Glutamatergic neuron (in vitro differentiated cells): Measurements from ENCODE around the gene NEGR1. TPM values are rescaled to one million over a fixed set of nuclear protein-coding genes. Genes with fewer than 3 reads are reported as not detected.

ENCODE experiments used
- DNase-seq: peaks from one replicate; pipeline ENCODE4 v3.0.0; 2022
- H3K27ac Mint-ChIP-seq: one replicate; pipeline ENCODE4 v1.8.0; 2020; ENCODE audit warnings: mild to moderate bottlenecking, mixed read lengths, inconsistent platforms; ENCODE audit not compliant: unreplicated experiment
- H3K27me3 Mint-ChIP-seq: one replicate; pipeline ENCODE4 v1.8.0; 2020; ENCODE audit warnings: mild to moderate bottlenecking, moderate library complexity, mixed read lengths, inconsistent platforms; ENCODE audit not compliant: unreplicated experiment
- H3K36me3 Mint-ChIP-seq: one replicate; pipeline ENCODE4 v1.8.0; 2020; ENCODE audit warnings: mild to moderate bottlenecking, mixed read lengths, inconsistent platforms; ENCODE audit not compliant: unreplicated experiment
- H3K4me1 Mint-ChIP-seq: one replicate; pipeline ENCODE4 v1.8.0; 2020; ENCODE audit warnings: mild to moderate bottlenecking, low read depth, mixed read lengths, inconsistent platforms; ENCODE audit not compliant: unreplicated experiment
- H3K4me3 Mint-ChIP-seq: one replicate; pipeline ENCODE4 v1.8.0; 2020; ENCODE audit warnings: mild to moderate bottlenecking, mixed read lengths, inconsistent platforms; ENCODE audit not compliant: unreplicated experiment
- H3K9me3 Mint-ChIP-seq: one replicate; pipeline ENCODE4 v1.8.0; 2020; ENCODE audit warnings: mild to moderate bottlenecking, moderate library complexity, mixed read lengths, inconsistent platforms; ENCODE audit not compliant: unreplicated experiment
- CTCF ChIP-seq: fragments of 200-600 bp; sonication (generic); IDR thresholded peaks from one replicate; pipeline ENCODE4 v1.5.0; 2021; ENCODE audit not compliant: partially characterized antibody, unreplicated experiment
- total RNA-seq: library from RNA; stranded (reverse); fragmentation: NEBNext Ultra II Directional; extraction: Animal tissue kit (Norgen Biotek cat#: 25700); gene quantifications from one replicate; pipeline ENCODE4 v1.2.1, GENCODE V29; 2021; ENCODE audit not compliant: unreplicated experiment

NEGR1 gene
- total RNA-seq, 1 donor from 2014 or later: 0.51 TPM

GRCh38 chr1:71828431-71829012 lies 453.8 kb downstream of the NEGR1 start:
- peaks cover 4% of the 10 kb centered on the region for H3K4me1 Mint-ChIP-seq
- no peaks in the 10 kb centered on the region for H3K36me3 Mint-ChIP-seq
- peaks cover 2% of the 10 kb centered on the region for H3K27me3 Mint-ChIP-seq
- DNase-seq: no peak
- TF ChIP-seq CTCF: no peak
- H3K27ac Mint-ChIP-seq: no peak overlapping the region
- H3K9me3 Mint-ChIP-seq: no peaks in the 10 kb centered on the region
- no peak overlapping the region for H3K4me3 Mint-ChIP-seq

DNA sequence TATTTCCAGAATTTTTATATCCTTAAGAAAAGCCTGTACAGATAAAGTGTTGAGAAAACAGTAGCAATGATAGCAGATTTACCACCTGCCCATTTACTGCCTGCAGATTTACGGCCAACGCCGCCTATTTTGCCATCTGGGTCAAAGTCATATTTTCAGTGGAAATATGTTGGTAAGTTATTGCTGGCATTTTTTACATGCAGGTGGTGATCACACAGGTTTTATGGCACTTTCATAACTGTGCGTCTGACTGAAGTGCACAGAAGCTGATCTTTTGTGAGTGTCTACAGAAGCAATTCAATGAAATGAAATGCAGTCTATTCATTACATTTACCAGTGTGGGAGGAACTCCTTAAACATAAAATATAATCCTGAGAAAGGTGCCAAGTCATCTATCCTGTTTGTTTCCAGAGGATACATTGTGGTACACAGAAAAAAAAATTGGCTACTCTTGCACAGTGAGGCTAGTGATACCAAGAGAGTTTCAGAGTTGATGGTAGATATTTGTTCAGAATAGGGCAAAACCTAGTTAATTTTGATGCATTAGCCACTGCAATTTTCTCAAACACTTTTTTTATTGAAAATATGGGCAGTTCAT lies 458.5 kb downstream of the NEGR1 start:
- H3K27me3 Mint-ChIP-seq: no peaks in the 10 kb centered on the region
- no peak for TF ChIP-seq CTCF
- H3K36me3 Mint-ChIP-seq: no peaks in the 10 kb centered on the region
- H3K4me3 Mint-ChIP-seq: no peak overlapping the region
- no peaks in the 10 kb centered on the region for H3K9me3 Mint-ChIP-seq
- DNase-seq: no peak
- H3K4me1 Mint-ChIP-seq: no peaks in the 10 kb centered on the region
- H3K27ac Mint-ChIP-seq: no peak overlapping the region

DNA sequence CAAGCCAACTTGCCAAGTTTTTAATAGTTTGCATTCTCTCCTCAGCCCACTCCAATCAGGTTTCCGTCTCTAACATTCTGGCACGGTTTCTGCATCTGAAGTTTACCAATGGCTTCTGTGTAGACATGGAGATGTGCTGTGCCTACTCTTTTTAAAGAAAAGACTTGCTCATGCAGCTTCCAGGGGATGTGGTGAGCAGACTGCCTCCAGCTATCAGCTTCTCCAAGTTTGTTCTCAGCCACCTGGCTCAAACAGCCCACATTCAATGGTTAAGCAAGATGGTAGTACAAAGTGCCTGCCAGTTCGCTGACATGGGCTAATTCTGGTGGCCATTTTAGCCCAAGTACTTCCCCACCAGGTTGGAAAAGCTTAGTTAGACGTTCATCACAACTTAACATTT lies 465.3 kb downstream of the NEGR1 start:
- Mint-ChIP-seq H3K27me3 (no peaks in the 10 kb centered on the region), H3K27ac (no peak overlapping the region), H3K4me1 (no peaks in the 10 kb centered on the region), H3K36me3 (no peaks in the 10 kb centered on the region), H3K4me3 (no peak overlapping the region), H3K9me3 (peaks cover 2% of the 10 kb centered on the region)
- no peak for DNase-seq
- no peak for TF ChIP-seq CTCF

DNA sequence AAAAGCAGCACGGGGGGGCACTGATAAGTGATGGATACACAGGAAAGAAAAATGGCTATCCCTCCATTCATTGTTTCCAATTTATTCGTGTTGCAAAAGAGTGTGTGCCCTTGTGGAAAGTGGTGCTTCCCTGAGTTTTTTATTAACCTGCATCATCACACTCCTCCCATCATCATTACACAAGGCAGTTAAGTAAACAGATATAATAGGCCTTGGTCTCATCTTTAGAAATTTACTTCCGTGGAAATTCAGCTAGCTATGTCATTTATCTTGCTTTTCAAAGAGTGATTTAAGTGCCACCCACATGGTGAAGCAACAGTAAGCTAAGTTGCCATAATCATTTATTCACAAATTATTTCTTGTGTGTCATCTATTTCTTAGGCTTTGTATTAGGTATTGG lies 473.3 kb downstream of the NEGR1 start:
- no peak for TF ChIP-seq CTCF
- no peaks in the 10 kb centered on the region for H3K27me3 Mint-ChIP-seq
- H3K4me3 Mint-ChIP-seq: no peak overlapping the region
- no peak overlapping the region for H3K27ac Mint-ChIP-seq
- no peaks in the 10 kb centered on the region for H3K4me1 Mint-ChIP-seq
- H3K36me3 Mint-ChIP-seq: no peaks in the 10 kb centered on the region
- peaks cover 2% of the 10 kb centered on the region for H3K9me3 Mint-ChIP-seq
- DNase-seq: no peak

- Mint-ChIP-seq H3K4me3 (no peak overlapping the region), H3K4me1 (no peaks in the 10 kb centered on the region), H3K36me3 (no peaks in the 10 kb centered on the region), H3K27ac (no peak overlapping the region), H3K9me3 (no peaks in the 10 kb centered on the region), H3K27me3 (no peaks in the 10 kb centered on the region)
- TF ChIP-seq CTCF: no peak
- no peak for DNase-seq
Observed at GRCh38 chr1:71804140-71804539, 478.2 kb downstream of the NEGR1 start.
